Measurements from ENCODE around the gene FILIP1. TPM values are rescaled to one million over a fixed set of nuclear protein-coding genes. Genes with fewer than 3 reads are reported as not detected.

The FILIP1 gene
- total and polyA plus RNA-seq, 2 of the 4 experiments (the other 2 are of a cell fraction): under 0.01 to 0.03 TPM

DNA sequence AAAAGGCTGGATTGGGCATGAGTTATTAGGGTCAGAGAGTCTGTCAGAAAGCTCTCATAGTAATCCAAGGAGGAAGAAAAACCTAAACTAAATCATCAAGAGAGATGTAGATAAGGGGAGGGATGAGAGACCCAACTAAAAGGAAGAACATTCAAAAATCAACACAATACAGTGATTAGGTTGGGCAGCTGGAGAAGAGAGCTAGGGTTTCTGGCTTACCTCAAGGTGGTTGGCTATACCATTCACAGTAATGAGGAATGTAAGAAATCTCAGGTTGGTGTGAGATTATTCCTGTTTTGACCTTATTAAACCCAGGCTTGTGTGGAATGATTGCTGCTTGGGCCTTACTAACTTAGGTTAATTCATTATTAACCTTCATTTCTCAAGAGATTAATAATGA, 243.8 kb downstream of the FILIP1 start:
- Histone ChIP-seq H3K56ac (ENCODE audit: extremely low read depth, insufficient read depth, low read length) (no peak overlapping the region), H2AK9ac (replicated peaks; ENCODE audit: low read depth, low read length, poor library complexity) (no peak overlapping the region)

More for the DNA sequence above, 243.8 kb downstream of the FILIP1 start:
- dilution Hi-C loops (cut with HindIII; ENCODE audit: low sequenced_read_pairs, unreplicated experiment): no loop called here
- CTCF ChIA-PET: no interaction called here
- TF ChIP-seq MXI1 (IDR thresholded peaks at IDR 0.05; ENCODE audit: borderline replicate concordance, low read depth, low read length) (no peak), RCOR1 (IDR thresholded peaks at IDR 0.05; ENCODE audit: insufficient replicate concordance, low read length) (no peak), NFE2L2 (IDR thresholded peaks at IDR 0.05; ENCODE audit: low read depth, low read length) (no peak), BHLHE40 (IDR thresholded peaks at IDR 0.05; ENCODE audit: low read depth, low read length) (no peak), SMC3 (IDR thresholded peaks at IDR 0.05; ENCODE audit: low read depth, low read length) (no peak), MAFK (IDR thresholded peaks at IDR 0.05; ENCODE audit: low read depth, low read length) (no peak), CEBPB (IDR thresholded peaks at IDR 0.05; ENCODE audit: low read depth, low read length) (no peak), POLR2A (IDR thresholded peaks at IDR 0.05; ENCODE audit: low read depth, low read length) (no peak), CHD1 (IDR thresholded peaks at IDR 0.05; ENCODE audit: low read depth, low read length) (no peak), RFX5 (IDR thresholded peaks at IDR 0.05; ENCODE audit: low read depth, low read length) (no peak), MAZ (IDR thresholded peaks at IDR 0.05; ENCODE audit: borderline replicate concordance, low read depth, low read length) (no peak), RAD21 (IDR thresholded peaks at IDR 0.05; ENCODE audit: low read length) (no peak), FOS (IDR thresholded peaks at IDR 0.05; ENCODE audit: low read depth, low read length) (no peak)
- TF ChIP-seq, protein P1, sequence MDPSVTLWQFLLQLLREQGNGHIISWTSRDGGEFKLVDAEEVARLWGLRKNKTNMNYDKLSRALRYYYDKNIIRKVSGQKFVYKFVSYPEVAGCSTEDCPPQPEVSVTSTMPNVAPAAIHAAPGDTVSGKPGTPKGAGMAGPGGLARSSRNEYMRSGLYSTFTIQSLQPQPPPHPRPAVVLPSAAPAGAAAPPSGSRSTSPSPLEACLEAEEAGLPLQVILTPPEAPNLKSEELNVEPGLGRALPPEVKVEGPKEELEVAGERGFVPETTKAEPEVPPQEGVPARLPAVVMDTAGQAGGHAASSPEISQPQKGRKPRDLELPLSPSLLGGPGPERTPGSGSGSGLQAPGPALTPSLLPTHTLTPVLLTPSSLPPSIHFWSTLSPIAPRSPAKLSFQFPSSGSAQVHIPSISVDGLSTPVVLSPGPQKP (IDR thresholded peaks at IDR 0.05; ENCODE audit: borderline replicate concordance, low read depth, low read length): no peak
- TF ChIP-seq, protein P2, sequence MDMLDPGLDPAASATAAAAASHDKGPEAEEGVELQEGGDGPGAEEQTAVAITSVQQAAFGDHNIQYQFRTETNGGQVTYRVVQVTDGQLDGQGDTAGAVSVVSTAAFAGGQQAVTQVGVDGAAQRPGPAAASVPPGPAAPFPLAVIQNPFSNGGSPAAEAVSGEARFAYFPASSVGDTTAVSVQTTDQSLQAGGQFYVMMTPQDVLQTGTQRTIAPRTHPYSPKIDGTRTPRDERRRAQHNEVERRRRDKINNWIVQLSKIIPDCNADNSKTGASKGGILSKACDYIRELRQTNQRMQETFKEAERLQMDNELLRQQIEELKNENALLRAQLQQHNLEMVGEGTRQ (IDR thresholded peaks at IDR 0.05; ENCODE audit: low read depth, low read length): no peak
- TF ChIP-seq, protein P3, sequence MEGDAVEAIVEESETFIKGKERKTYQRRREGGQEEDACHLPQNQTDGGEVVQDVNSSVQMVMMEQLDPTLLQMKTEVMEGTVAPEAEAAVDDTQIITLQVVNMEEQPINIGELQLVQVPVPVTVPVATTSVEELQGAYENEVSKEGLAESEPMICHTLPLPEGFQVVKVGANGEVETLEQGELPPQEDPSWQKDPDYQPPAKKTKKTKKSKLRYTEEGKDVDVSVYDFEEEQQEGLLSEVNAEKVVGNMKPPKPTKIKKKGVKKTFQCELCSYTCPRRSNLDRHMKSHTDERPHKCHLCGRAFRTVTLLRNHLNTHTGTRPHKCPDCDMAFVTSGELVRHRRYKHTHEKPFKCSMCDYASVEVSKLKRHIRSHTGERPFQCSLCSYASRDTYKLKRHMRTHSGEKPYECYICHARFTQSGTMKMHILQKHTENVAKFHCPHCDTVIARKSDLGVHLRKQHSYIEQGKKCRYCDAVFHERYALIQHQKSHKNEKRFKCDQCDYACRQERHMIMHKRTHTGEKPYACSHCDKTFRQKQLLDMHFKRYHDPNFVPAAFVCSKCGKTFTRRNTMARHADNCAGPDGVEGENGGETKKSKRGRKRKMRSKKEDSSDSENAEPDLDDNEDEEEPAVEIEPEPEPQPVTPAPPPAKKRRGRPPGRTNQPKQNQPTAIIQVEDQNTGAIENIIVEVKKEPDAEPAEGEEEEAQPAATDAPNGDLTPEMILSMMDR (conservative IDR thresholded peaks at IDR 0.05; ENCODE audit: low read depth, low read length): no peak
- Histone ChIP-seq H3K4me2 (ENCODE audit: low read depth, low read length) (no peak overlapping the region), H3K14ac (replicated peaks; ENCODE audit: low read depth, low read length) (no peak overlapping the region), H3K27ac (ENCODE audit: insufficient read depth, low read length) (no peak overlapping the region), H3K9ac (ENCODE audit: low read depth, low read length) (no peak overlapping the region), H2BK20ac (ENCODE audit: low read depth, low read length) (no peak overlapping the region), H2BK120ac (ENCODE audit: low read depth, low read length) (no peak overlapping the region), H3K4me1 (ENCODE audit: control insufficient read depth, insufficient read depth, low read length) (no peaks in the 10 kb centered on the region), H3K18ac (ENCODE audit: low read depth, low read length) (no peak overlapping the region), H4K5ac (ENCODE audit: low read depth, low read length) (no peak overlapping the region), H2AFZ (replicated peaks; ENCODE audit: low read length, poor library complexity) (no peak overlapping the region), H3K36me3 (ENCODE audit: control insufficient read depth, insufficient read depth, low read length) (peaks cover 9% of the 10 kb centered on the region), H3K79me1 (ENCODE audit: low read depth in 1 of 2, low read length in 2 of 2) (peaks cover 7 to 12% of the 10 kb centered on the region in 2 experiments; a peak in 3 of 4 replicates), H4K91ac (ENCODE audit: insufficient read depth, low read depth, low read length) (no peak overlapping the region), H3K27me3 (ENCODE audit: control insufficient read depth, insufficient read depth, low read length) (no peaks in the 10 kb centered on the region), H3K4me3 (ENCODE audit: insufficient read depth, low read depth, low read length) (no peak overlapping the region), H3K4ac (ENCODE audit: low read depth, low read length) (no peak overlapping the region), H3K9me1 (ENCODE audit: insufficient read depth, low read length) (no peaks in the 10 kb centered on the region; the same call in 1 of the 2 replicates), H2BK5ac (ENCODE audit: low read depth, low read length, poor library complexity, severe bottlenecking) (no peak overlapping the region), H2BK15ac (ENCODE audit: low read depth, low read length) (no peak overlapping the region), H4K20me1 (ENCODE audit: insufficient read depth, low read length) (no peaks in the 10 kb centered on the region), H4K8ac (ENCODE audit: low read depth in 2 of 2, low read length in 2 of 2) (no peak overlapping the region), H2AK5ac (ENCODE audit: low read depth, low read length) (no peak overlapping the region), H3K9me3 (ENCODE audit: control insufficient read depth, insufficient read depth, low read length) (no peaks in the 10 kb centered on the region), H3K23ac (ENCODE audit: low read depth, low read length) (no peak overlapping the region)
- intact Hi-C loops (cut with micrococcal nuclease): no loop called here
- POLR2A ChIA-PET (ENCODE audit: unreplicated experiment): no interaction called here
- BruUV-seq (replicated peaks): no TSS peak
- in situ Hi-C loops (cut with MboI; ENCODE audit: low sequenced_read_pairs): no loop called here
- ATAC-seq (ENCODE audit: low read depth) (no peak), DNase-seq (no peak)

All from IMR-90 (cell line).